Measurements from ENCODE around the gene PLOD2.
"Not testable (repeated sequence)": the region's sequence is repeated elsewhere in the genome, so short reads cannot be mapped to it uniquely, and the experiment has no call there.

The PLOD2 gene

DNA sequence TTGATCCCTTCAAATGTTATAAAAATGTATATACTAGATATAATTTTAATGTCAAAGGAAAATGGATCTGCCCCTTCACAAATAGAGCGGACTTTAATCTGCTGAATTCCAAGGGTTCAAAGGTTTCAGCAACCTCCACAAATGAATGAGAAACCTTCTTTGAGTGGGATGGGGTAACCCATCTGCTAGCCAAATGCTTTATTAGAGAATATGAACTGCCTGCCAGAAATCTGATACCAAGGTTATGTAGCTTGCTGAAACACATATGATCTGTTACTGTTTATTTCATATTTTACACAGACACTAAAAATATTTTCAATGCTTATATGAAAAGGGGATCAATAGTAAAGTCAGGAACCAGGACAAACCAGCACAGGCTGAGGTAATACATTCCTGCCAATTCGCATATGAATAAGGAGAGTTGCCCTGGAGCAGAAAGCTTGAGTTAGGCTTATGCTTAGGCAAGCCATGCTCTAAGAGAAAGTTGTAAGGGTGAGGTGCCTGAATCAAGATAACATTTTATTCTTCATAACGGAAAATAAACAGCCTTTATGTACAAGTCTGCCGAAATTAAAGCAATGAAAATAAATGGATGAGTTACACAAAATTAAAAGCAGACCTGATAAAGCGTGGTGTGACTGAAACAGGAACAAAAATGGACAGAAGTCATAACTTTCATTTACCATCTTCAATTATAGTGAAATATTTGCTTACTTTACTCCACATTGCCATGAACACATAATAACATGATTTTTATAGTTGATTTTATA lies 26.5 kb downstream of the PLOD2 start:
- no peak for DNase-seq

DNA sequence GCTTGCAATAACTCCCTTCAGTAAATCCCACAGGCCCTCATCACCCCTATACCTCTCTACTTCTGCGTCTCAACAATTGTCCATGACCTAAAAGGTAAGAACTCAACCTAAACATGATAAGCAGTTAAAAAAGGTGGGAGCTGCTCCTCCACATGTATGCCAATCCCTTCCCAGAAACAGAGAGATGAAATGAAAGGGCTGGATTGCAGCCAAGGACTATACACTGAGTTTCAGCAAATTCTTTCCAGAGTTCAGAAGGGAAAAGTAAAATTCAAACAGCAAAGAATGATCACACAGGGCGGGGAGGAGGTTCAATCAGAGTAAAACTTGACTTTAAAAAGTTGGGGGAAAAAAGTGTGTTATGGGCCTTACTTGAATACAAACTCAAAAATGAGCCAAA lies 27.5 kb downstream of the PLOD2 start:
- DNase-seq = no peak

DNA sequence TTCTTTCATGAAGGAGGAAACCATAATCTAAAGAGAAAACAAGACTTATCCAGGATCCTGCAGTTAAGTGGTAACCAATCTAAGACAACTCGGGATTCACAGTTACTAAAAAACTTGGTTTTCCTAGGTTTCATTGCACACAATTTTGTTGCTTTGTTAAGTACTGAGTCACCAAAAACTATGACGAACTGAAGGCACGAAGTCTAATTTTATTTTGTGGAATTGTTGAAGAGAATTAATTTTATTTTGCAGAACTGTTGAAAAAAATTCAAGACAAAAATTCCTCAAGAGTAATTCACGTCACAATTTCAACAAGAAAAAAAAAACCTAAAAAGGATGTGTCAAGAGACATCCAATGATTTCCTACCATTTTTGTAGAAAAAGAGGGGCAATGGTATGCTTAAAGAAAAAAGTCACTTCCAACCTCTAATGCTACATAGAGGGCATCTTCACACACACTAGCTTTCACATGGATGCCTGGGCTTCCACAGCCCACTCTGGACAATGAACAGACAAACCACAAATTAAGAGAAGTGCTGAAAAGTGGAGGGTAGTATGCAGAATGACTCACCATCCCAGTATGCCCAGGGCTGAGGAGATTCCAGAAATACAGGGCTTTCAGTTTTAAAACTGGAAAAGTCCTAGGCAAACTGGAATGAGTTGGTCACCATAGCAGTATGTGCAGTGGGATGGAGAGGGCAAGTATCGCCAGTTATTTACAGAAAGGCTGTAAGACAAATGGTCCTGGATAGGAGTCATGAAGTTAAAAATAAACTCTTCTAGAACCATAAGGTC lies 29.2 kb downstream of the PLOD2 start:
- DNase-seq = no peak

DNA sequence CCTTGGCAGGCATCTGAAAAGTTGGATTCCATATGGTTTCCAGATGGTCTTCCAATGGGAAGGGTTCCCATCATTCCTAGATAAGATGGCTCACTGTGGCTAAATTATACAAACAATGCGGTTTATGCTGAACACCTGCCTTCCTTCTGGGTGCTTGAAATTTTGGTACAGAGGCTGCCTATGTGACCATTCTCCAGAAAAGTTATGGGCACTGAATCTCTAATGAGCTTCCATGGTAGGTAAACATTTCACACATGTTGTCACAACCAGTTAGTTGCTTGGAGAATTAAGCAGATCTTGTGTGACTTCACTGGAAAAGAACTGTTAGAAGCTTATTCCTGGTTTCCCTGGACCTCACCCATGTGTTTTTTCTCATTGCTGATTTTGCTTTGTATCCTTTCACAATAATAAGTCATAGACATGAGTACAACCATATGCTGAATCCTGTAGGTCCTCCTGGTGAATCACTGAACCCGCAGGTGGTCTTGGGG lies 30.1 kb downstream of the PLOD2 start:
- DNase-seq = no peak

DNA sequence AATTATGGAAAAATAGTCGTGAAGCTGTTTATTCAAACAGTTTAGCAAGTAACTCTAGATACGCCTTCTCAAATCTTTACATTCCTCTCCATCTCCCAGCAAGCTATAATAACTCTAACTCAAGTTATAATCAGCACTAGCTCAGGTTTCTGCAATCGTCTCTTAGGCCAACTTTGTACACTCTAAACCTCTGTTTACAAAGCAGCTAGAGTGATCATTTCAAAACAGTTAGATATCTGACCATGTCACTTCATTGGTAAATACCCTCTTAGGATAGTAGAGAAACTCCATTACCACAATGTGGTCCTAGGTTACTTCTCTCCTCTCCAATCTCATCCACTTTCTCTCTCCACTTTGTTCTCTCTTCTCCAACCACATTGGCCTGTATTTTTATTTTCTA lies 31.2 kb downstream of the PLOD2 start:
- DNase-seq = no peak

DNA sequence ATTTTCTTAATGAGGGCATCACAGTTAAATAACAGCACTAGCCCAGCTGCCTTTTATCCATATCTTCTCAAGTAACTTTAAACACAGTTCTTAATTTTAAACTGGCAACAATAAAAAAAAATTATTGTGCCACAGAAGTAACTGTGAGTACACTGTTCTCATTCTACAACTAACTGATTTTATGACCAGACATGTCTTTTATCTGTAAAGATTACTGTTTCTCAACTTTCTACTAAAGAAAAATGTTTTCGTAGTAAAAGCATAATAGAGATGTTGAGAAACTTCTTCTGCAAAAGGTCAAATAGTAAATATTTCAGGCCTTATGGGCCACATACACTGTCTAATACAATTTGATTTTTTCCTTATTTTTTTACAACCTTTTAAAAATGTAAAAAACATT lies 32.0 kb downstream of the PLOD2 start:
- no peak for DNase-seq

DNA sequence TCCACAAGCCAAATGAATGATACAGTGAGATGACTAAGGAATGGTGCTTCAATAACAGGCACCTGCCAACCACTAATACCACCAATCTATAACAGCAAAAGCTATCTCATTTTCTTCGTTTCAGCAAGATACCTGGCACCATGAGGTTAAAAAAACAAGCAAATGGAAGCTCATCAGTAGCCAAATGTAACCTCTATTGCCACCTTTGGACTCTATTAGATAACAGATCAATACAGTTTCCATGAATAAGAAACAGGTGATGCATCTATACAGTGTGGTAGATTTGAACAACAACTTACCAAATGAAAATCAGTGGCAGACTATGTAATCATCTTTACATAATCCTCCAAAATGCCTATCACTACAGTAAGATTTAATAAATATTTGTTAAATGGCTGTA lies 32.8 kb downstream of the PLOD2 start:
- no peak for DNase-seq

DNA sequence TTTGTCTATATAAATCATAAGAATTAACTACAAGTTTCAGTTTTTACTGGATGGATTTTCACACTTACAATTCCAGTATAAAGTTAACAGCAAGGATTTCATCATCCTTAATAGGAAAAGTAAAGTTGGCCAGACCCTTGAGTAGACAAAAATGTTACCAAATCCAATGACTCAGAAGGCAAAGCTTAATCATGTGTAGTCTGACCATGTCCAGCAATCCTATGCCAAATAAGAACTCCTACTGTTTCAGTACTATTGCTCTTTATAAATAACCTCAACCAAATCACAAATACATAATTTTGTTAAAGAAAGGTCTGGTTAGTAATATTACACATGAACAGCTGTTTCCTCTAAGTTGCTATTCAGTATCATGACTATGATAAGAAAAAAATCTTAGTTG lies 35.0 kb downstream of the PLOD2 start:
- no peak for DNase-seq

DNA sequence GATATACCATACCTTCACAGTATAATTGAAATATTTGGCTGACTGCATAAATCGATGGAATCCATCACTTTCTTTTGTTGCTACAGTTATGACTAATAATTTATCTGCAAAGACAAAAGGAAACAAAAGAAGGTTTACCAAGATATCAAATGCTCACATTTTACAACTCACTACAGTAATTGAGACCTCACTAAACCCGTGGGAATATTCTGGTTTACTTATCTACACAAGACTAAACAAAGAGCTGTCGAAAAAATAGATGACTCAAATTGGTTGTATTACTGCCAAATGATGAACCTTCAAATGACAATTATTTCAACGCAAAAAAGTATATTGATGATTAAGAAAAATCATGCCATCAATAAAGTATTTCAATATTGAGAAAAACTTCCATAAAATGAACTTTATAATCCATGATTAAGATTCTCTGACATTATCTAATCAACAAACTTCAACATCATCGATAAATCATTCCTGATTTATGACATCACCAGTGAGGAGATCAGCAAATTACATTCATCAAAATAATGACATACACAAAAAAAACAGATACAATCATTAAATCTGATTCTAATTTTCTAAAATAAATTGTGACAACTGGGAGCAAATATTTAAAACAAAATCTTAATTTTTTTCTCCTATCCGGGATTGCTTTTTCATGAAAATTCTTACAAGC lies 36.7 kb downstream of the PLOD2 start:
- DNase-seq = no peak

DNA sequence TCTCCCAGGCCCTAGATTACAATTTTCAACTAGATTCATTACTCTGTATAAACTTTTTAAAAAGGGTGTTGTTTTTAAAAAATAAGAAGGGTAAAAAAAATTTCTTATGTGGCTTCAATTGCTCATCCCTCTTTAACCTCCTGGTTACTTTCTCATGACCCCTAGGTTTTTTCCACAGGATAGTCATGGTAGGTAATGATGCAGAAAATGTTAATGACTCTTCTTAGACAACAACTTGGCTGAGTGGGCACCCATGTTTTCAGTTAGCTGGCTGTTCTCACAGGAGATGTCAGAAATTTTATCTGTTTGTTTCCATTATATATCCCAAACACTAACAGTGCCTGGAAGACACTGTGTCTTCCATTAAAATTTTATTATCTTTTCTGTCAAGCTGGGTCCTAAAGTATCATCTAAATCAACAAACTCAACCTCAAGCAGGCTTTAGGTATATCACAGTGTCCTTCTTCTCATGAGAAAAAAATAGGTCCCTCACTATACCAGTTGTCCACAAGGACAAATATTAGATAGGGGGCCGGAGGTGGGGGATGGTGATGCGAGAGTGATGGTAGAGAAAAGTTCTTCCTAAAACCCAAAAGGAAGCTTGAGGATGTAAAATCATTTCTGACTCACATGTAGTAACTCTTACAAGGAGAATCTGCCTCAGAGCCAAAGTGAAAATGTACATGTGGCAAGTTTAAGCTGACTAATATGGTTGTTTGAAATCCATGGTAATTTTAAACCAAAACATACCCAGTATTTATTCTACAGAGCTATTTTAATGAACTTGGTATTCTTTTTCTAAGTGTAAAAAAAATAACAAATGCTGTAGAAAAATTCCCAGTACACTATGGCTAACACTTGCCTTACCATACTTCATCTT lies 43.3 kb downstream of the PLOD2 start:
- no peak for DNase-seq

DNA sequence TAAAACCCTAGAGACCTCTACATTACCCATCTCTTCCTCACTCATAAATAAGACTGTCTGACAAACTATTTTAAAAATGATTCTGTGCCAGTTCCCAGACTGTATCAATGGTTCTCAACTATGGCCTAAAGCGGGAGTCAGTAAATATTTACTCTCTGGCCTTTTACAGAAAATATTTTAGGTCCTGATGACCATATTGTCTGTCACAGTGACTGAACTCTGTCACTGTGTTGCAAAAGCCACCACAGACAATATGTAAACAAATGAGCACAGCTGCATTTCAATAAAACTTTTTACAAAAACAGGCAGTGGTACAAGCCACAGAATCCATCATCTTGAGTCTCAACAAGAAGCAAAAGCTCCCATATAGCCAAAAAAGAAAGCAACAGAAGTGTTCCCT lies 45.4 kb downstream of the PLOD2 start:
- DNase-seq = no peak

DNA sequence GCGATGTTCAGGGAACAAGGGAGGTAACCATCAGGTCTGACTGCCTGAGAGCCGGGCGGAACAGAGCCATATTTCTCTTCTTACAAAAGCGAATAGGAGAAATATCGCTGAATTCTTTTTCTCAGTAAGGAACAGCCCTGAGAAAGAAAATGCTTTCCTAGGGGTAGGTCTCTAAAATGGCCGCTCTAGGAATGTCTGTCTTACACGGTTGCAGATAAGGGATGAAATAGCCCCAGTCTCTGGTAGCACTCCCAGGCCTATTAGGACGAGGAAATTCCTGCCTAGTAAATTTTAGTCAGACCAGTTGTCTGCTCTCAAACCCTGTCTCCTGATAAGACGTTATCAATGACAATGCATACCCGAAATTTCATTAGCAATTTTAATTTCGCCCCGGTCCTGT lies 47.2 kb downstream of the PLOD2 start:
- DNase-seq = not testable (repeated sequence)

DNA sequence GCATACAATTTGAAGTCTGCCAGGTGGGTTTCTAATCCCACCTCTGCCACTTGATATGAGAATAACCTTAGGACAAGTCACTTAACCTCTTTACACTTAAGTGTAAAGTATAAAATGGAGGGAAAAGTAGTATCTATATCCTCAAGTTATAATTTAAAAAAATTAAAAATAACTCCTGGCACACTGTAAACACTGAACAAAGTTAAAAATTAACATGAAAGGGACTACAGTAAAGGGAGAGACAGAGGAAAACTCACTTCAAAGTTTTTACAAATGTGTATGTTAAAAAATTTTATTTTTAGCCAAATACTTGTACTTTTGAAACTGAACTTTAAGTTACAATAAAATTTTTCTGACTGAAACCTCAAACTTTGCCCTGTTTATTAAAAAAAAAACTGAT lies 49.6 kb downstream of the PLOD2 start:
- no peak for DNase-seq

DNA sequence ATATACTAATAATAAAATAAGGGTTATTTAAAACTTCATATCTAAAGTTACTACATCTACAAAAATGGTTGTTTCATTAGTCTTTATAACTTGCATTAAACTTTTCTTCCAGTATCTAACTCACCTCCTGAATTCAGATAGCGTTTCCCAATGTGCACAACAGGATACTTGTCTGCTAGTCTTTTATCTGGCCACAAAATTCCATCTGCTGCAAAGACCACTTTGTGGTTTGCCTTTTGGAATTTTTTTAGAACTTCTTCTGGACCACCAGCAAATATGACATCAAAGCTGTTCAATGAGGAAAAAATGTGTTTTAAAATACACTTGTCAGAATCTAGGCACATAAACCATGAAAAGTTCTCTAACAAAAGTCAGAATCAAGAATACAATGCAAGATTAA lies 50.8 kb downstream of the PLOD2 start:
- DNase-seq = no peak

DNA sequence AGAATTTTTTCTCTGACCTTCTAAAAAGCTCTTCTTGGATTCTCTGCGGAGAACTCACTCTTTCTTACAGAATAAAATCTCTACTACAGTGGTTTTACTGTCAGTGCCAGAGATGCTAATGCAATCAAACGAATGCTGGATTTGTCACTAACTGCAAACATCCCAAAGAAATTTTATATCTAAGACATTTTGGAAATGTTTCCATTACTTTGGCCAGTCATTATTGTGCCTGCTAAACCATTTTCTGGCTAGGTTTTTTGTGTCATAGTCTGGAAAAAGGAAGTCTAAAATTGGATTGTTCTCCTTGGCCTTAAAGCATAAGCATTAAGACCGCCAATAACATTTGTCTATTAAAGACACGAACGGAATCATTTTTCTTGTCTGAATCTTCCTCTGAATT lies 54.0 kb downstream of the PLOD2 start:
- DNase-seq = no peak

DNA sequence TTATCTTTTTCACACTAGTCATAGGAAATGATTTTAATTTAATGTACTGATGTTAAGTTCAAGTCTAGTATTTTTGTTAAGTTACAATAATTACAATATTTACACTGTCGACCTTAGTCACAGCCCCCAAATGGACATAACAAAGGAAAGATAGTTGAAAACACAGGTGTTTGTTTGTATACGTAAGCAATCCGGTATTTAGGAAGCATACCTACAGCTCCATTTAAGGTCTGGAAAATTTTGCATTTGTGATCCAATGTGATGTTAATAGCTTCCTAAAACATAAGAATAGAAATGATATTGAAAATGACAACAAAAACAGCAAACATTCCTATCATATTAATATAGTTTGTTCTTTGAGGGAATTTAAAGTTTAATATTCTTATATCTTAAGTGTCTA lies 56.9 kb downstream of the PLOD2 start:
- DNase-seq = no peak

DNA sequence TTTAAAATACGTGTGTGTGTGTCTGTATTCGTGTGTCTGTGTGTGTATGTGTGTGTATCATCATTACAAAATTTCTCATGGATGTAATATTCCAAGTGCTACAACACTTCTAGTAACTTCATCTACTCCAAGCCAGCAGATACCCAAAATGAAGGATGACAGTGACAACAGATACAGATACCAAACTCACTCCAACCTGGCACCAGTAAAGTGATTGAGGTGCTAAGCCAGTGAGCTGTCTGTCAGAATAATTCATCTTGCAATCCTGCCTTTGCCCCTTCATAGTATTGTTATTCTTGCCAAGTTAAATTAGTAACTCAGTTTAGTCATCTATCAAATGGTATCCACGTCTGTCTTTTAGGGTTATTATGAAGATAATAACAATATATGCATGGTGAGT lies 58.1 kb downstream of the PLOD2 start:
- no peak for DNase-seq

DNA sequence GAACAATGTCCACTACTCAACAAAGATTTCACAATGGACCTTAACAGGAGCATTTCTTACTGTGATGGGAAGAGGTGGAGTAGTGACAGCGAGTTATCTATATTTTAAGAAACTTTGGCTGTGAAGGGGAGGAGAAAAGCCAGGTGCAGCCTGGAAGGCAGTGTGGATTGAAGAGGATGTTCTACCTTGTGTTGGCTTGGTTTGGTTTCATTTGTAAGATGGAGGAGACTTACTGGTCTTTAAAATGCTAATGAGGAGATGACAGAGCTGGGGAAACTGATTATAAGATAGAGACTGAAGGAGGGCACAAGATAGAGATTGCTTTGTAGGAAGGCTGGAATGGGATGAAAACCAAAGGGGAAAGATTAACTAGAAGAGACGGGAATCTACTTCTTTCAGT lies 59.4 kb downstream of the PLOD2 start:
- no peak for DNase-seq

DNA sequence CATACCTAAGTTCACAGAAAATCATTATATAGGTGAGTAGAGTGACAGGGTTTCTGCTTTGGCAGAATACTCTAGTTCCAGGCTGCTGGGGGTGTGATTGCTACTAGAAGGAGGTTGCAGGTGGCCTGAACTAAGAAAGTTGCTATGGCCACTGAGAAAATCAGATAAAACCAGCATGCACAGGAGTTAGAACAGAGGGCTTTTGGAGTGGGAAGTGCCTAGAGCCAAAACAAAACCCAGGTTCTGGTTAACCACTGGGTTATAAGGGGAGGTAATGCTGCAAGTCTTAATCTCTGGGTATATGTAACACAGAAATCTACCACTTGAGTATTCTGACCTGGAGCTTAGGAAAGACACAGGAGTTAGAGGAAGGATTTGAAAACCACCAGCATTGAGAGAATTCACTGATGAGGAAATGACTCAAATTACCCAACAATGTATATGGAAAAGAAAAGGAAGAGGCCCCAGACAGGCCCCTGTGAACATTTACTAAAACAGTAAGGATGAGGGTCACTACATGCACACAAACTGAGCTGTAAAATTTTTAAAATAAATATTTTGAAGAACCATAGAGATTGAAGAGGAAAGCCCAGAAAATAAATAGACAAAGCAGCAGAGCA lies 60.0 kb downstream of the PLOD2 start:
- DNase-seq = no peak

DNA sequence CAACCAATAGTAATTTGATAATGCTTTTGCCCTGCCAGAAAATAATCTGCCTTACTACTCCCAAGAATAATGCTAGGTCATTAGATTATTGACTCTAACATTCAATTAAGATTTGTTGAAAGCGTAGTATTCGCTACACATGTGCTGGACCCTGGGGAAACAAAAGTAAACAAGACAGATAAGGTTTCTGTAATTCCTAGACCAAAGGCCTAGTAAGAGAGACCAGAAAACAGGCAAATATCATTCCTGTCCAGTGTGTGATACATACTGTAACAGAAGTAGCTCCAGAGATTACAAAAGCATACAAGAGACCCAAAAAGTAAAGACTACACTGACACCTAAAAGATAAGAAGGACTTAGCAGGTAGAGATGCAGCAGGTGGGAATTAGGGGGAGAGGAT lies 60.8 kb downstream of the PLOD2 start:
- DNase-seq = no peak

DNA sequence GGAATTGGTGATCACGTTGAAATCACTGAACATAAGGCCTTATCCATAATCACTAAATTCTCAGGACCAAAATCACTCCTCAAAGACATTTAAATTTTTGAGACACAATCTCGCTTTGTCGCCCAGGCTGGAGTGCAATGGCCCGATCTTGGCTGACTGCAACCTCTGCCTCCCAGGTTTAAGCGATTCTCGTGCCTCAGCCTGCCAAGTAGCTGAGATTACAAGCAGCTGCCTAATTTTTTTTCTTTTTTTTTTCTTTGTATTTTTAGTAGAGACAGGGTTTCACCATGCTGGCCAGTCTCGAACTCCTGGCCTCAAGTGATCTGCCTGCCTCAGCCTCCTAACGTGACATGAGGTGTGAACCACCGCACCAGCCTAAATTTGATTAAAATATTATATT lies 61.7 kb downstream of the PLOD2 start:
- DNase-seq = no peak

DNA sequence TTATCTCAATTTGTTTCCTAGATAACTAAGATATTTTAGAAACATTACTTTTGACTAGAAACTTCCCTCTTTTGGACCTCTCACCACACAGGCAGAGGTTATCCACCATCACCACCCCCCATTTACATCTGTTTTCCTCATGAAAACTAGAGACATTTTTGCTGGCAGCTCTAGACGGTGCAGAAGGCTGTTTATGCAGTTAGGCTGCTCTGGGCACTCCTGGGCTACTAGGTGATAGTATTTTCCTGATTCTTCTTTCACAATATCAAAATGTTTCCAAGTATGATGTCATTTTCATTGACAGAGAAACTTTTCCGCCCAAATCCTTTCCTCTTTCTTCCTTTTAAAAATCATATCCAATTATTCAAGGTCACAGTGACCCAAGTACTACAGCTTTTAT lies 67.1 kb downstream of the PLOD2 start:
- DNase-seq = no peak
